GM12878 (cell line): ENCODE measurements around the gene AXIN1. TPM values are rescaled to one million over a fixed set of nuclear protein-coding genes. Genes with fewer than 3 reads are reported as not detected.

ENCODE experiments used
- ATAC-seq: fragments of 200-7000 bp; cut with Tn5 transposase; 3 replicates; pipeline ENCODE4 v1.9.1; 2020; ENCODE audit warnings: mild to moderate bottlenecking, moderate library complexity
- BruUV-seq: library from RNA; stranded (reverse); fragments of 400-500 nt; replicated peaks from 2 replicates; lab custom pipeline; 2021; lab: Mats Ljungman, UMichigan
- CTCF ChIA-PET: fragments of 300-600 bp; sonication (Branson Sonifier 250); formaldehyde crosslinking; extraction: SDS; loops from one replicate; lab custom pipeline; 2021; ENCODE audit warnings: inconsistent platforms; lab: Yijun Ruan, JAX
- POLR2A ChIA-PET: fragments of 350-600 bp; formaldehyde crosslinking; extraction: SDS; loops from one replicate; lab custom pipeline; 2021; ENCODE audit warnings: inconsistent platforms; lab: Charles Lee
- RAD21 ChIA-PET: fragments of 300-600 bp; sonication (Branson Sonifier 250); formaldehyde crosslinking; loops from one replicate; lab custom pipeline; 2023; ENCODE audit warnings: antibody characterized with exemption; ENCODE audit not compliant: unreplicated experiment; lab: Charles Lee
- SMC1A ChIA-PET: fragments of 300-600 bp; sonication (Branson Sonifier 250); formaldehyde crosslinking; loops from one replicate; lab custom pipeline; 2023; ENCODE audit not compliant: unreplicated experiment, uncharacterized antibody; lab: Charles Lee
- DNase-seq: peaks from one replicate; pipeline ENCODE4 v3.0.0-alpha.2; 2011; ENCODE audit warnings: low read depth, low spot score
- FAIRE-seq: peaks from 3 replicates; lab custom pipeline; 2011; peaks lifted over from hg19 to GRCh38; lab: Jason Lieb, UNC
- H2AFZ ChIP-seq: 2 replicates; pipeline ENCODE4 v1.6.0; 2011; ENCODE audit warnings: low read depth, low read length, control low read depth; ENCODE audit not compliant: control insufficient read depth
- H3K27ac ChIP-seq: 2 replicates; pipeline ENCODE4 v1.5.1; 2011; ENCODE audit warnings: control low read depth; ENCODE audit not compliant: control insufficient read depth, insufficient read depth
- H3K27me3 ChIP-seq, 2 experiments: replicated peaks in 1 of 2; 2 replicates each; pipeline versions ENCODE4 v1.6.0 to v1.6.1; 2011; ENCODE audit warnings: low read length in 1 of 2; ENCODE audit not compliant: control insufficient read depth in 2 of 2, insufficient read depth in 2 of 2
- H3K36me3 ChIP-seq, 2 experiments: 2 replicates each; pipeline ENCODE4 v1.5.1; 2011; ENCODE audit warnings: low read length in 1 of 2; ENCODE audit not compliant: control insufficient read depth in 2 of 2, insufficient read depth in 2 of 2
- H3K4me1 ChIP-seq: 2 replicates; pipeline ENCODE4 v1.6.1; 2011; ENCODE audit warnings: mild to moderate bottlenecking, low read length, moderate library complexity, mixed read lengths; ENCODE audit not compliant: control insufficient read depth, insufficient read depth
- H3K4me2 ChIP-seq: 2 replicates; pipeline ENCODE4 v1.6.0; 2011; ENCODE audit warnings: control low read depth; ENCODE audit not compliant: control insufficient read depth, insufficient read depth
- H3K4me3 ChIP-seq: fragments of 200-600 bp; sonication (generic); 2 replicates; pipeline ENCODE4 v1.5.1; 2016
- H3K79me2 ChIP-seq: 2 replicates; pipeline ENCODE4 v1.6.0; 2011; ENCODE audit warnings: low read length; ENCODE audit not compliant: control insufficient read depth, insufficient read depth
- H3K9ac ChIP-seq: 2 replicates; pipeline ENCODE4 v1.8.0; 2011; ENCODE audit warnings: low read length, control low read depth, mixed read lengths; ENCODE audit not compliant: control insufficient read depth, insufficient read depth
- H3K9me3 ChIP-seq: replicated peaks from 3 replicates; pipeline ENCODE4 v1.5.1; 2011; ENCODE audit warnings: mild to moderate bottlenecking, low read length; ENCODE audit not compliant: control insufficient read depth, insufficient read depth
- H4K20me1 ChIP-seq: 2 replicates; pipeline ENCODE4 v1.6.0; 2011; ENCODE audit not compliant: control insufficient read depth, insufficient read depth
- ATF3 ChIP-seq: IDR thresholded peaks from 2 replicates; pipeline ENCODE4 v1.6.1; 2011; ENCODE audit warnings: low read depth, mild to moderate bottlenecking, low read length, moderate library complexity, borderline replicate concordance; ENCODE audit errors: extremely low read depth
- BMI1 ChIP-seq: fragments of 450-650 bp; IDR thresholded peaks from 2 replicates; pipeline ENCODE4 v1.6.1; 2016; ENCODE audit warnings: mild to moderate bottlenecking, moderate library complexity, borderline replicate concordance
- CHD2 ChIP-seq: IDR thresholded peaks from 2 replicates; pipeline ENCODE4 v1.6.1; 2011; ENCODE audit warnings: low read depth, low read length, improper control_type of control experiment, borderline replicate concordance
- E2F8 ChIP-seq: fragments of 450-650 bp; IDR thresholded peaks from 2 replicates; pipeline ENCODE4 v1.6.1; 2018; ENCODE audit warnings: mild to moderate bottlenecking, low read depth, moderate library complexity; ENCODE audit not compliant: partially characterized antibody
- EZH2 ChIP-seq: IDR thresholded peaks from 2 replicates; pipeline ENCODE4 v1.6.1; 2012; ENCODE audit warnings: low read depth, mild to moderate bottlenecking, control low read depth, inconsistent platforms, low read length, borderline replicate concordance; ENCODE audit not compliant: control insufficient read depth
- GABPA ChIP-seq: IDR thresholded peaks from 2 replicates; pipeline ENCODE4 v1.6.1; 2014; ENCODE audit warnings: antibody characterized with exemption, low read depth, mild to moderate bottlenecking, inconsistent platforms
- MEF2B ChIP-seq: fragments of 450-650 bp; IDR thresholded peaks from 2 replicates; pipeline ENCODE4 v1.6.1; 2018; ENCODE audit warnings: mild to moderate bottlenecking, moderate library complexity; ENCODE audit not compliant: partially characterized antibody, poor library complexity, severe bottlenecking
- PML ChIP-seq: IDR thresholded peaks from 2 replicates; pipeline ENCODE4 v1.6.1; 2012; ENCODE audit warnings: low read length, inconsistent platforms
- RUNX3 ChIP-seq: IDR thresholded peaks from 2 replicates; pipeline ENCODE4 v1.6.1; 2012; ENCODE audit warnings: low read length, inconsistent platforms
- SMAD1 ChIP-seq: fragments of 450-650 bp; IDR thresholded peaks from 2 replicates; pipeline ENCODE4 v1.6.1; 2018; ENCODE audit warnings: mild to moderate bottlenecking, low read depth; ENCODE audit not compliant: partially characterized antibody
- SMC3 ChIP-seq: IDR thresholded peaks from 2 replicates; pipeline ENCODE4 v1.6.1; 2011; ENCODE audit warnings: low read length, improper control_type of control experiment, borderline replicate concordance
- STAT3 ChIP-seq: IDR thresholded peaks from 2 replicates; pipeline ENCODE4 v1.6.1; 2011; ENCODE audit warnings: low read depth, low read length, improper control_type of control experiment
- ZSCAN29 ChIP-seq: fragments of 450-650 bp; IDR thresholded peaks from 2 replicates; pipeline ENCODE4 v1.6.1; 2017; ENCODE audit warnings: mild to moderate bottlenecking, moderate library complexity
- WGBS: methylation state at CpG from one replicate; pipeline ENCODE4 v1.1.6; 2016; ENCODE audit warnings: low lambda C conversion rate; ENCODE audit not compliant: insufficient replicate concordance, insufficient coverage; ENCODE audit errors: missing lambda C conversion rate; 5-methylcytosine and 5-hydroxymethylcytosine counted together
- in situ Hi-C: fragments of 300-500 bp; cut with MboI; formaldehyde crosslinking; loops from 9 replicates; pipeline ENCODE4 v1.14.3; 2018; ENCODE audit warnings: mixed read lengths
- intact Hi-C: fragments of 100-400 bp; cut with micrococcal nuclease; formaldehyde crosslinking; loops from one replicate; pipeline ENCODE4 v1.14.2; 2022; ENCODE audit not compliant: unreplicated experiment
- polyA plus RNA-seq, 11 experiments: library from polyadenylated mRNA; depleted of rRNA in 4 of 11; unstranded in 6 of 11; stranded (reverse) in 5 of 11; fragments of >200 nt; fragmentation: Nextera tagmentation in 4 of 11; fragmentation: Illumina TruSeq in 1 of 11; extraction: Ambion mirVana in 4 of 11; extraction: Trizol in 1 of 11; gene quantifications; 1 replicate in 1 of 11; 2 replicates in 10 of 11; pipeline versions ENCODE4 v1.2.1 to v1.2.3, GENCODE V29; 2011 to 2016; ENCODE audit warnings: inconsistent platforms in 2 of 11, missing spikeins in 2 of 11, low read depth in 1 of 11
- total RNA-seq, 4 experiments: library from RNA; depleted of rRNA in 3 of 4; stranded (reverse); fragments of >200 nt in 3 of 4; fragmentation: Illumina TruSeq in 1 of 4; extraction: Trizol in 1 of 4; gene quantifications; 2 replicates each; pipeline versions ENCODE4 v1.2.1 to v1.2.3, GENCODE V29; 2013 to 2021

AXIN1 gene
- total and polyA plus RNA-seq, 10 of the 15 experiments (the other 5 are each of a cell fraction or from before 2014, with no cell fraction given) = 0.26 to 27.1 (median 7.7) TPM

- ChIA-PET POLR2A (interaction anchor here (0.5 kb wide), 1 partner anchor 292 kb away, joined by 3 read pairs; no protein-coding TSS in a partner anchor), RAD21 (interaction anchor here (0.6 kb wide), 1 partner anchor 24 kb away, joined by 3 read pairs; no protein-coding TSS in a partner anchor)
- WGBS = 73% methylated on average over 5 of the region's 5 CpGs
- H3K4me1 ChIP-seq = no peaks in the 10 kb centered on the region
- in situ Hi-C loops (no loop called here), intact Hi-C loops (no loop called here)
- peaks cover 21% of the 10 kb centered on the region for H3K79me2 ChIP-seq
- H3K4me2 ChIP-seq = no peak overlapping the region
- DNase-seq = no peak
- no peak overlapping the region for H3K4me3 ChIP-seq
- H3K27ac ChIP-seq = no peak overlapping the region
- 0 out of 2 replicates have a peak, but pooled peaks cover 3% of the 10 kb centered on the region for H4K20me1 ChIP-seq
- no peak for TF ChIP-seq MEF2B
- TF ChIP-seq, all 136 proteins: peak for 0
- CTCF ChIA-PET = no interaction called here
- Histone ChIP-seq H3K9me3 (no peaks in the 10 kb centered on the region; the same call in 2 of the 3 replicates), H3K9ac (no peak overlapping the region), H3K36me3 (peaks cover 0 to 2% of the 10 kb centered on the region in 2 experiments; a peak in 1 of 4 replicates), H2AFZ (no peak overlapping the region), H3K27me3 (no peaks in the 10 kb centered on the region)
- ATAC-seq (no peak), FAIRE-seq (no peak)
- BruUV-seq = no TSS peak
- SMC1A ChIA-PET = interaction anchor here (0.6 kb wide), 1 partner anchor 23 kb away, joined by 4 read pairs; no protein-coding TSS in a partner anchor
Measured at GRCh38 chr16:339680-340079, 12.8 kb downstream of the AXIN1 start.

- H4K20me1 ChIP-seq = 0 out of 2 replicates have a peak, but pooled peaks cover 3% of the 10 kb centered on the region
- no peak for DNase-seq
- H3K9me3 ChIP-seq = no peaks in the 10 kb centered on the region; the same call in 2 of the 3 replicates
- POLR2A ChIA-PET = no interaction called here
- H3K27ac ChIP-seq = no peak overlapping the region
- H2AFZ ChIP-seq = no peak overlapping the region
- FAIRE-seq = no peak
- 92% methylated on average over 21 of the region's 21 CpGs for WGBS
- SMC1A ChIA-PET = interaction anchor here (0.8 kb wide), 1 partner anchor 11 kb away, joined by 6 read pairs; no protein-coding TSS in a partner anchor
- no peaks in the 10 kb centered on the region for H3K27me3 ChIP-seq
- H3K9ac ChIP-seq = no peak overlapping the region
- H3K36me3 ChIP-seq = peaks cover 0 to 2% of the 10 kb centered on the region in 2 experiments; a peak in 1 of 4 replicates
- H3K4me1 ChIP-seq = no peaks in the 10 kb centered on the region
- intact Hi-C loops (no loop called here), in situ Hi-C loops (no loop called here)
- no peak for ATAC-seq
- CTCF ChIA-PET = interaction anchor here (0.9 kb wide), 1 partner anchor 11 kb away, joined by 3 read pairs; no protein-coding TSS in a partner anchor
- H3K79me2 ChIP-seq = peaks cover 31% of the 10 kb centered on the region
- H3K4me3 ChIP-seq = no peak overlapping the region
- H3K4me2 ChIP-seq = no peak overlapping the region
- RAD21 ChIA-PET = no interaction called here
- no TSS peak for BruUV-seq
- TF ChIP-seq STAT3 (no peak), CHD2 (no peak), RUNX3 (no peak), SMC3 (no peak), E2F8 (no peak), ZSCAN29 (no peak), BMI1 (no peak), SMAD1 (no peak), PML (no peak), ATF3 (no peak), EZH2 (no peak), GABPA (no peak)
Measured at GRCh38 chr16:337975-338575, 14.4 kb downstream of the AXIN1 start.
